Measurements from ENCODE around the gene PCNX2. TPM values are rescaled to one million over a fixed set of nuclear protein-coding genes. Genes with fewer than 3 reads are reported as not detected.

The PCNX2 gene
- total and polyA plus RNA-seq, 10 of the 15 experiments (the other 5 are each of a cell fraction or from before 2014, with no cell fraction given), result 2.1 to 16.4 (median 8.1) TPM

- no peak overlapping the region for H2AFZ ChIP-seq (ENCODE audit: control insufficient read depth, low read depth, low read length)
- no peak overlapping the region for H3K9ac ChIP-seq (ENCODE audit: control insufficient read depth, insufficient read depth, low read length)
- H3K4me2 ChIP-seq (ENCODE audit: control insufficient read depth, insufficient read depth), result no peak overlapping the region
- no peaks in the 10 kb centered on the region for H3K27me3 ChIP-seq (replicated peaks in 1 of 2; ENCODE audit: control insufficient read depth in 2 of 2, insufficient read depth in 2 of 2, low read length in 1 of 2)
- no peak for TF ChIP-seq CBFB (IDR thresholded peaks at IDR 0.05; ENCODE audit: low read depth)
- no peak for TF ChIP-seq BMI1 (IDR thresholded peaks at IDR 0.05; ENCODE audit: borderline replicate concordance)
- TF ChIP-seq NR2F1 (conservative IDR thresholded peaks at IDR 0.05), result no peak
- no peak for TF ChIP-seq EED (IDR thresholded peaks at IDR 0.05; ENCODE audit: low read depth)
- no peak for TF ChIP-seq EZH2 (IDR thresholded peaks at IDR 0.05; ENCODE audit: borderline replicate concordance, control insufficient read depth, low read depth, low read length)
- intact Hi-C loops (cut with micrococcal nuclease; ENCODE audit: unreplicated experiment), result no loop called here
- BruUV-seq (replicated peaks), result no TSS peak
- no peak overlapping the region for H3K27ac ChIP-seq (ENCODE audit: control insufficient read depth, insufficient read depth)
- ChIA-PET RAD21 (ENCODE audit: unreplicated experiment) (no interaction called here), POLR2A (no interaction called here), CTCF (interaction anchor here (0.6 kb wide), 2 partner anchors 15 to 1349 kb away, joined by 3 to 4 read pairs; no protein-coding TSS in a partner anchor), SMC1A (ENCODE audit: uncharacterized antibody, unreplicated experiment) (interaction anchor here (0.8 to 0.9 kb wide), 3 partner anchors 21 to 608 kb away, joined by 3 read pairs; no protein-coding TSS in a partner anchor)
- DNase-seq (ENCODE audit: low read depth, low spot score) (no peak), FAIRE-seq (peak; percentile 13), ATAC-seq (no peak)
- H4K20me1 ChIP-seq (ENCODE audit: control insufficient read depth, insufficient read depth), result no peaks in the 10 kb centered on the region
- H3K4me3 ChIP-seq, result no peak overlapping the region
- H3K9me3 ChIP-seq (replicated peaks; ENCODE audit: control insufficient read depth, insufficient read depth, low read length), result no peaks in the 10 kb centered on the region
- H3K36me3 ChIP-seq (ENCODE audit: control insufficient read depth in 2 of 2, insufficient read depth in 2 of 2, low read length in 1 of 2), result no peaks in the 10 kb centered on the region
- no peaks in the 10 kb centered on the region for H3K79me2 ChIP-seq (ENCODE audit: control insufficient read depth, insufficient read depth, low read length)
- no peaks in the 10 kb centered on the region for H3K4me1 ChIP-seq (ENCODE audit: control insufficient read depth, insufficient read depth, low read length)
- in situ Hi-C loops (cut with MboI), result no loop called here
- 90% methylated on average over 4 of the region's 4 CpGs for WGBS (ENCODE audit: insufficient coverage, insufficient replicate concordance, low lambda C conversion rate, missing lambda C conversion rate)
Measured at GRCh38 chr1:233216009-233216408, 79.5 kb downstream of the PCNX2 start.

DNA sequence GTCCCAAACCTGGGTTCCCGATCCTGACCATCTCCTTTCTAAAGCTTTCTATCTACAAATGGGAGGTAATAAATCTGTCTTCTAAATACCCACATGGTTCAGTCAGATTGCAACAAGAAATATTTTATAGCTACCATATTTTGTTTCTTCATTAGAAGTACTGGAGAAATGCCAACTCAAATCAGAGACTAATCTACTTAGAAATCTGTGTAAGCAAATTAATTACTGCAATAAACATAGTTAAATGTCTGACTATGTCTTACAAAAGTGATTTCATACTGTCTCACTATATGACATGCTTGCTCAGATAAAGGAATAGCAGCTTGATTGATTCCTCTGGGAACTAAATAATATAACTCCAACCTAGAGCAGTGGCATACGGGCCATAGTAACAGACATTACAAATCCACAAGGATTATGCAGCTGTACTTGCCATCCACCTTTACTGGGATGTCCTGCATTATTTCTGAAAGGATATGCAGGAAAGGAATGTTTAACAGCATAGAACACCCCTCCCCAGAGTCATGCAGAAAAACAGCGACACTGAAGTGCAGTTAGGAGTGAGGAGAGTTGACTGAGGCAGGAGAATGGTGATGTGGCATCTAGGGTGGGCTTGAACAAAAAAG lies 80.3 kb downstream of the PCNX2 start:
- H3K79me2 ChIP-seq (ENCODE audit: control insufficient read depth, insufficient read depth, low read length), result no peaks in the 10 kb centered on the region
- no peak overlapping the region for H3K9ac ChIP-seq (ENCODE audit: control insufficient read depth, insufficient read depth, low read length)
- ChIA-PET POLR2A (no interaction called here), RAD21 (ENCODE audit: unreplicated experiment) (no interaction called here), CTCF (no interaction called here), SMC1A (ENCODE audit: uncharacterized antibody, unreplicated experiment) (interaction anchor here (0.9 kb wide), 1 partner anchor 21 kb away, joined by 3 read pairs; no protein-coding TSS in a partner anchor)
- TF ChIP-seq RFX5 (IDR thresholded peaks at IDR 0.05; ENCODE audit: low read depth, low read length), result no peak
- TF ChIP-seq, protein P1, sequence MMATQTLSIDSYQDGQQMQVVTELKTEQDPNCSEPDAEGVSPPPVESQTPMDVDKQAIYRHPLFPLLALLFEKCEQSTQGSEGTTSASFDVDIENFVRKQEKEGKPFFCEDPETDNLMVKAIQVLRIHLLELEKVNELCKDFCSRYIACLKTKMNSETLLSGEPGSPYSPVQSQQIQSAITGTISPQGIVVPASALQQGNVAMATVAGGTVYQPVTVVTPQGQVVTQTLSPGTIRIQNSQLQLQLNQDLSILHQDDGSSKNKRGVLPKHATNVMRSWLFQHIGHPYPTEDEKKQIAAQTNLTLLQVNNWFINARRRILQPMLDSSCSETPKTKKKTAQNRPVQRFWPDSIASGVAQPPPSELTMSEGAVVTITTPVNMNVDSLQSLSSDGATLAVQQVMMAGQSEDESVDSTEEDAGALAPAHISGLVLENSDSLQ (IDR thresholded peaks at IDR 0.05), result no peak
- no peak overlapping the region for H3K27ac ChIP-seq (ENCODE audit: control insufficient read depth, insufficient read depth)
- no peaks in the 10 kb centered on the region for H4K20me1 ChIP-seq (ENCODE audit: control insufficient read depth, insufficient read depth)
- in situ Hi-C loops (cut with MboI) (no loop called here), intact Hi-C loops (cut with micrococcal nuclease; ENCODE audit: unreplicated experiment) (no loop called here)
- no peak for FAIRE-seq
- 80% methylated on average over 3 of the region's 3 CpGs for WGBS (ENCODE audit: insufficient coverage, insufficient replicate concordance, low lambda C conversion rate, missing lambda C conversion rate)
- no peaks in the 10 kb centered on the region for H3K36me3 ChIP-seq (ENCODE audit: control insufficient read depth in 2 of 2, insufficient read depth in 2 of 2, low read length in 1 of 2)
- no peak for ATAC-seq
- DNase-seq (ENCODE audit: low read depth, low spot score), result no peak
- H3K9me3 ChIP-seq (replicated peaks; ENCODE audit: control insufficient read depth, insufficient read depth, low read length), result no peaks in the 10 kb centered on the region
- no TSS peak for BruUV-seq (replicated peaks)
- H3K4me3 ChIP-seq, result no peak overlapping the region
- no peak overlapping the region for H2AFZ ChIP-seq (ENCODE audit: control insufficient read depth, low read depth, low read length)
- H3K4me2 ChIP-seq (ENCODE audit: control insufficient read depth, insufficient read depth), result no peak overlapping the region
- no peaks in the 10 kb centered on the region for H3K4me1 ChIP-seq (ENCODE audit: control insufficient read depth, insufficient read depth, low read length)
- H3K27me3 ChIP-seq (replicated peaks in 1 of 2; ENCODE audit: control insufficient read depth in 2 of 2, insufficient read depth in 2 of 2, low read length in 1 of 2), result no peaks in the 10 kb centered on the region

All from GM12878 (cell line).